NCI-H345 treated with DMSO at 0.1 percent for 48 hours (cell line): ENCODE measurements around the gene SPRY4.
A peak's percentile ranks its signal among the peaks of the same experiment; 100 is the strongest.
"Not testable (repeated sequence)": the region's sequence is repeated elsewhere in the genome, so short reads cannot be mapped to it uniquely, and the experiment has no call there.

Experiments used
- DNase-seq: peaks from one replicate; lab custom pipeline; 2025; ENCODE audit not compliant: unreplicated experiment; lab: John Stamatoyannopoulos, UW

SPRY4 gene

GRCh38 chr5:142316051-142316450 lies 8.8 kb downstream of the SPRY4 start:
- peak; percentile 91 for DNase-seq

GRCh38 chr5:142315096-142315900 lies 9.5 kb downstream of the SPRY4 start:
- no peak for DNase-seq

DNA sequence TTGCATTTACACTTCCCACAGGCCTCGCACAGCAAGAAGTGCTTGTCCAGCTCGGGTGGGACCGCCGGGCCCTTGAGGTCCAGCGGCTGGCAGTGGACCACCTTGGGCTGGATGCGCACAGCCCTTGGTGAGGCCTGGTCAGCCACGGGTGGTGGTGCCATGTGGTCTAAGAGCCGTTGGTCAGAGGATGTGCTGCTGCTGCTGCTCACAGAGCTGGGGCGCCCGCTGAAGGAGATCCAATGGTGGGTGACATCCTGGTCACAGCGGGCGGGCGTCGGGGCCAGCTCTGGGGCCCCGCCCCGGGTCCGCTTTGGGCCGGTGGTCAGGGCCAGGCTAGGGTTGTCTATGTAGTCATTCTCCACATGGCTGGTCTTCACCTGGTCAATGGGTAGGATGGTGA lies 10.2 kb downstream of the SPRY4 start:
- DNase-seq = no peak

GRCh38 chr5:142314109-142314508 lies 10.7 kb downstream of the SPRY4 start:
- no peak for DNase-seq

- no peak for DNase-seq
Observed at GRCh38 chr5:142313682-142314081, 11.1 kb downstream of the SPRY4 start.

GRCh38 chr5:142313275-142313674 lies 11.5 kb downstream of the SPRY4 start:
- DNase-seq = no peak

DNA sequence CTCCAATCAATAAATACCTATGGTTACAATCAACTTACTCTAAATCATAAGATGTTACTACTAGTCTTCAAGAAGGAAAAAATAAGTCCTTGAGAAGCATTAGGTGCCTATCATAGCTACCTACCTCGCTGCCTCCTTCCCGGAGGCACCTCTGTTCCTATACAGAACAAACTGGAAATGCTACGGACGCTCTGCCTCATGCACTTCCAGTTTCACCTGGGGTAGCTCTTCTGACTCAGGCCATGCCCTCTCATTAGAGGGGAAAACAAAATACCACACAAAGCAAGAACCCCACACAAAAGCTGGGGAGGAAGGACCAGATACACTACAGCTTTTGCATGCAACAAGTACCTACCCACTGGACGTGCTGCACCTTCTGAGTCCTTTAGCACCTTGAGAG lies 12.4 kb downstream of the SPRY4 start:
- DNase-seq = no peak

DNA sequence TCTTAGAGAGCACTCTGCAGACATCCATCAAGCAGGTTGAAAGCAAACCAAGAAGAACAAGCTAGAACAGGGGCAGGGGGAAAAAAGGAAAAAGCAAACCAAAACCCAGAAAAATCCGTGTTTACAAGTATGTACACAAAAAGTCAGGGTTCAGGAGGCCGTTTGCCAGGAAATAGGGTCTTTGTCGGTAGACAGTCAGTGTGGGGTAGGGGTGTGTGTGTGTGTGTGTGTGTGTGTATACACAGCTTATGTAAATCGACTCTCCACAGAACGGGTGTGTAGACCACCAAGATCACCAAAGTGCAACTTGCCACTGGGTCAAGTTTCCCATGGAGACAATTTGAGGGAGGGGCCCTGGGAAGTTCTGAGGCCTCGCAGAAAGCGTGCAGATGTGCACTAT lies 13.1 kb downstream of the SPRY4 start:
- DNase-seq = no peak

- no peak for DNase-seq
Observed at GRCh38 chr5:142310803-142311202, 14.0 kb downstream of the SPRY4 start.

DNA sequence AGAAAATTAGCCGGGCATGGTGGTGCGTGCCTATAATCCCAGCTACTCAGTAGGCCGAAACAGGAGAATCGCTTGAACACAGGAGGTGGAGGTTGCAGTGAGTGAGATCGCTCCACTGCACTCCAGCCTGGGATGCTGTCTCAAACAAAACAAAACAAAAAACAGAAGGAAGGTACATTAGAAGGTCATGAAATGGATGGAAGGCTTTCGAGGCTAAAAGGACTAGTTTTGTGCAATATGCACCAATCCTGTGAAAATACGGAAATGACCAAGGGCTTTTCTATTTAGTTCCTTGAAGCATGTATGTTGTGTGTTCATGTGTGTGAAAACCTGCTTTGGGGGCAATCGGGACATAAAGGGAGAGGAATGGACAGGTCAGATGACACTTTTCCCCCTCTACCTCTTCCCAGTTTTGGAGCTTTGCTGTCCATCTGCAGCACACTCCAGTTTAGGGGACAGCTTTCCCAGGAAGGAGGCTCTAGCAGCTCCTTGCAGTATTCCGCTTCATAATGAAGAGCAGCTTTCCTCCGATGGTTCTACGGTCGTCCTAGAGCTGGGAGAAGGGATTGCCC lies 15.0 kb downstream of the SPRY4 start:
- DNase-seq = no peak

GRCh38 chr5:142308358-142308757 lies 16.5 kb downstream of the SPRY4 start:
- no peak for DNase-seq

DNA sequence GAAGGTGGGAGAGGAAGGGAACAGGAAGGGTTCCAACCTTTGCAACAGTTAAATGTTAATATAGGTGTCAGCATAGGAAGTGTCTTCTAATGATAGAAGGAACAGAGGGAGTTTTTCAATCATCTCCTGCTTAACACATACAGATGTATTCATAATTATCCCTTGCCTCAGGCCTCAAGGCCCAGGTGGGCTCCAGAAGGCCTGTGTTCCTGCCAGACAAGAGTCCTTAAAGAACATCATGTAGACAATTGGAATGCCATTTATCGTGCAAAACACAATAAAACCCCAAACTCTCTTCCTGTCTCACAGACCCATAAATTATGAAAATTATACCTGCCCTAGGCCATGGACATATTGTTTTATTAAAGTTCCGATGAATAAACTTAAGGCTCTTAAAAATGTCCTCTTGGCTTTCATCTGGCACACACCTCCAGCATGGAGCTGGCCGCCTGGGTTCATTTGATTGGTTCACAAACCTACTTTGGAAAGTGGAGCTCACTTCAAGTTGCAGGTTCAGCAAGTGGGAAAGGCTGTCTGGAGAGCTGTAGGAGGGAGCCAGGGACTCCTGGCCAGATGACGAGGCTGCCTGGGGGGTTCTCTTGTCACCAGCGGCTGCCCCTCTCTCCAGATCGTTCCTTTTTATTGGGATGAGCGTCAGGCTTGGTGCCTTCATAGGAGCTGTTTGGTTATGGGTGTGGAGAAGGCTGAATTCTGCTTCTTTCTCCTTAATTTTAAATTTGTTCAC lies 17.5 kb downstream of the SPRY4 start:
- peak; percentile 6 for DNase-seq

- DNase-seq = no peak
Observed at GRCh38 chr5:142306077-142306502, 18.7 kb downstream of the SPRY4 start.

DNA sequence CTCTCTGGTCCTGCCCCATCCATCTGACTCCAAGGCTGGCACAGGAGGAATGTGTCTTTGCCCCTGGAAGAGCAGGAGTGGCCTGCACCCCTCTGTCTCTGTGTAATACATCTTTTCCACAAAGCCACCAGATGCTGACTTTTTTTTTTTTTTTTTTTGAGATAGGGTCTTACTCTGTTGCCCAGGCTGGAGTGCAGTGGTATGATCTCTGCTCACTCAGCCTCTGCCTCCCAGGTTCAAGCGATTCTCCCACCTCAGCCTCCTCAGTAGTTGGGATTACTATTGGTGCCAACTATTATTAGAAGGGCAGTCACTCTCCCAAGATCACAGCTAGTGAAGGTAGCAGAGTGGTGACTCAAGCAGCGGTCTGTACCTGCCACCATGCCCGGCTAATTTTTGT lies 19.6 kb downstream of the SPRY4 start:
- DNase-seq = no peak

DNA sequence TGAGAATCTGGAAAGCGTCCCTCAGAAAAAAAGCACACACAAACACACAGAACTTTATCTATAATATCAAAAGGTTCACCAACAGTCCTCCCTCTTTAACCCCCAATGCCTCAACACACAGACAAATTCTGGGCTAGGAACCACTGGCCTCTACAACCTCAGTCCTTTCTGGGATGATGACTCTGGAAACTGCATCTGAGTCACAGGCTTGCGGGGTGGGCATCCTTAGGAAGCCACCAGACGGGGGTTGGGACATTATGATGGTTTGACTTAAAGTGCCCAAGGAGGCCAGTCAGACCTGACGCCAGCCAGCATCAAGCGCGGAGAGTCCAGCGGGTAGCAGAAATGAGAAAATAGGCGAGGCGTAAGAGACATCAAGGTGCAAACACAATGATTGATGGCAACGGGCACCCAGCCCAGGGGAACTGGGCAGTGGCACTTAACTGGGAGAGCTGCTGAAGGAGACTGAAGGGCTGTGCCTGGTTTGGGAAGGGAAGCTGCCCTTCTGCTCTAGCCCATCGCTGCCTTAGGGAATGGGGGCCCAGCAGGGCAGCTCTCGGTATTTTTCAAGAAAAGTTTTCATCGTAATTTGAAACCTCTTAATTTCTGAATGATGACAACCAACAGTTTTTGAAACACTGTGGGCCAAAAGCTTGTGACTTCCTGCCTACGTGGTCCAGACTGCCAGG lies 20.7 kb downstream of the SPRY4 start:
- DNase-seq = no peak

- no peak for DNase-seq
Observed at GRCh38 chr5:142303565-142303964, 21.3 kb downstream of the SPRY4 start.

DNA sequence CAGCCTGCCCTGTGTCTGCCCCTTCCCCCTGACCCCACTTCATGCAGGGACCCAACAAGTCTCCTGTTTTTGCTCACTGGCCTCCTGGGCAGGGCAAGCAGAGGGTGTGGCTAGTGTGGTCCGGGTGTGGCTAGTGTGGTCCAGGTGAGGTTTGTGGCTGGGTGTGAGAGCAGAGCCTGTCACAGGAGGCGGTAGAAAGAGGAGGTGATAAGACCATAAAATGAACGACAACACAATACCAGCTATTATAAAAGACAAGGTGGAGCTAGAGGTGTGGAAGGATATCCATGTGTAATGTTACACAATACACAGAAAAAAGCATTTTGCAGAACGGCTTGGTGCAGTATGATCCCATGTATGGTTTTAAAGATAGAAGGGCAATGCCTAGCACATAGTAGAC lies 23.3 kb downstream of the SPRY4 start:
- DNase-seq = no peak

- no peak for DNase-seq
Observed at GRCh38 chr5:142300677-142301076, 24.1 kb downstream of the SPRY4 start.

- DNase-seq = no peak
Observed at GRCh38 chr5:142298789-142299188, 26.0 kb downstream of the SPRY4 start.

DNA sequence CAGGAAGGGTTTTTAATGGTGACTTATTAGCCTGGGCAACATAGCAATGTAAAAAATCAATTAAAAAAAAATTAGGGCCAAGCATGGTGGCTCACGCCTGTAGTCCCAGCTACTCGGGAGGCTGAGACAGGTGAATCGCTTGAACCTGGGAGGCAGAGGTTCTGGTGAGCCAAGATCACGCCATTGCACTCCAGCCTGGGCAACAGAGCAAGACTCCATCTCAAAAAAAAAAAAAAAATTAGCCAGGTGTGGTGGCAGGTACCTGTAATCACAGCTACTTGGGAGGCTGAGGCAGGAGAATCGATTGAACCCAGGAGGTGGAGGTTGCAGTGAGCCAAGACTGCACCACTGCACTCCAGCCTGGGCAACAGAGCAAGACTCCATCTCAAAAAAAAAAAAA lies 27.0 kb downstream of the SPRY4 start:
- not testable (repeated sequence) for DNase-seq

DNA sequence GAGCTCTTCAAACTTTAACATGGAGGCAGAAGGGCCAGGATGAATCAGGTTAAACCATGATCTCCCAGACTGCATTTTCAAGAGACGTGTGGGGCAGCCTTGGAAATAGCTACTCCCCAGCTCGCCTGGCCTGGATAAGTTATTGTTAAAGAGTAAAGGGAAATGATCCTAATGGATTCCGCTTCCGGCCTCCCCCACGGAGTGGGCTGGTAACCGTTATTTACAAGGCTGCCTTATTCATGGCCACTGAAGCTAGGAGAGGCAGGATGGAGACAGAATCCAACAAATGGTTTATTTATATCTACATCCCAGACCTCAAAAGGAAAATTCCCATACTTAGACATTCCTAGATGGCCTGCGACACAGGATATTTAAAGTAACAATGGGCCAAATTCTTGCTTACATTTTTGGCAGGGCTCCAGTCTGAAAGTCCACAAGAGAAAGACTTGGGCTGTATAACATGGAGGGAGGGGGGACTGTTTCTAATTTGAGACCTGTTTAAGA lies 27.9 kb downstream of the SPRY4 start:
- DNase-seq = no peak
